ENCODE results near the gene MFAP4. TPM values are rescaled to one million over a fixed set of nuclear protein-coding genes. Genes with fewer than 3 reads are reported as not detected.

MFAP4 gene
- total RNA-seq, 1 donor: 3.6 TPM

DNA sequence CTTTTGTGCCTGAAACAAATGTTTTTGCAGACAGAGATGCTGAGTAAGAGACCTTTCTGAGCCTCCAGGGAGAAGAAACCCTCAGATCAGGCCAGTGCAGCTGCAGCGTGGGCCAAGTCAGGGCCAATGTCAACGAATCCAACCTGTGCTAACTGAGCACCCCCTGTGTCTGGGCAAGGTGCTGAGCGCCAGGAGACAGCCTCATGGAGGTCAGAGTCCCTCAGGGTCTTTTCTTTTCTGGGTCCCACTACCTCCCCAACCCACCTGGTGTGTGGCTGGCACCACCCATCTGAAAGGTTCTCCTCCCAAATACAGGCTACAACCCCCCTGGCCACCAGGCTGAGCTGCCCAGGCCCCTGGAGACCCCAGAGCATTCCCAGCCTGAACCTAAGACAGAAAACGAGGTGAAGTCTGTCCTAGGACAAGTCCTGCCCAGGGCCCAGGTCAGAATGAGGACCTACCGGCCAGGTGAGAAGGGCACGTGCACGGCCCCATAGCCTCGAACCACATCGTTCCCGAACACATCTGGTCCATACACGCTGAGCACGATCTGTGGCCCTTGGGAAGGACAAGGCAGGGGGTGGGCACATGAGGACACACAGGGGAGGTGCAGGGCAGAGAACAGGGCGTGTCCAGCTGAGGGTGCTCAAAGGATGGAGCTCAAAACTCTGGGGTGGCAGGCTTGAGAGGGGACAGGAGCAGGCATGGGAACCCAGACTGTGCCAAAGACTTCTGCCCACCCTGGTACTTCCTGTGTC, 39.5 kb downstream of the MFAP4 start:
- H3K27ac ChIP-seq (ENCODE audit: low read depth, low read length): peak overlapping the region; percentile 55
- no peaks in the 10 kb centered on the region for H3K36me3 ChIP-seq (ENCODE audit: insufficient read depth, low read length)
- DNase-seq (ENCODE audit: insufficient read length, low spot score, missing footprints): peak; percentile 79
- no peaks in the 10 kb centered on the region for H3K9me3 ChIP-seq (ENCODE audit: low read depth, low read length)
- H3K27me3 ChIP-seq (ENCODE audit: insufficient read depth, low read length): no peaks in the 10 kb centered on the region
- no peaks in the 10 kb centered on the region for H3K79me2 ChIP-seq (ENCODE audit: insufficient read depth, low read length)
- no peaks in the 10 kb centered on the region for H4K20me1 ChIP-seq (ENCODE audit: insufficient read depth, low read length)
- peak overlapping the region; percentile 17 for H3K4me2 ChIP-seq (ENCODE audit: insufficient read depth, low read length)
- H3K4me1 ChIP-seq (ENCODE audit: insufficient read depth, low read length): peaks cover 23% of the 10 kb centered on the region
- H2AFZ ChIP-seq (ENCODE audit: low read length): no peak overlapping the region
- H3K4me3 ChIP-seq (ENCODE audit: insufficient read depth, low read length): no peak overlapping the region
- TF ChIP-seq, protein P1, sequence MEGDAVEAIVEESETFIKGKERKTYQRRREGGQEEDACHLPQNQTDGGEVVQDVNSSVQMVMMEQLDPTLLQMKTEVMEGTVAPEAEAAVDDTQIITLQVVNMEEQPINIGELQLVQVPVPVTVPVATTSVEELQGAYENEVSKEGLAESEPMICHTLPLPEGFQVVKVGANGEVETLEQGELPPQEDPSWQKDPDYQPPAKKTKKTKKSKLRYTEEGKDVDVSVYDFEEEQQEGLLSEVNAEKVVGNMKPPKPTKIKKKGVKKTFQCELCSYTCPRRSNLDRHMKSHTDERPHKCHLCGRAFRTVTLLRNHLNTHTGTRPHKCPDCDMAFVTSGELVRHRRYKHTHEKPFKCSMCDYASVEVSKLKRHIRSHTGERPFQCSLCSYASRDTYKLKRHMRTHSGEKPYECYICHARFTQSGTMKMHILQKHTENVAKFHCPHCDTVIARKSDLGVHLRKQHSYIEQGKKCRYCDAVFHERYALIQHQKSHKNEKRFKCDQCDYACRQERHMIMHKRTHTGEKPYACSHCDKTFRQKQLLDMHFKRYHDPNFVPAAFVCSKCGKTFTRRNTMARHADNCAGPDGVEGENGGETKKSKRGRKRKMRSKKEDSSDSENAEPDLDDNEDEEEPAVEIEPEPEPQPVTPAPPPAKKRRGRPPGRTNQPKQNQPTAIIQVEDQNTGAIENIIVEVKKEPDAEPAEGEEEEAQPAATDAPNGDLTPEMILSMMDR (IDR thresholded peaks at IDR 0.05; ENCODE audit: extremely low read depth, low read depth, low read length): no peak

DNA sequence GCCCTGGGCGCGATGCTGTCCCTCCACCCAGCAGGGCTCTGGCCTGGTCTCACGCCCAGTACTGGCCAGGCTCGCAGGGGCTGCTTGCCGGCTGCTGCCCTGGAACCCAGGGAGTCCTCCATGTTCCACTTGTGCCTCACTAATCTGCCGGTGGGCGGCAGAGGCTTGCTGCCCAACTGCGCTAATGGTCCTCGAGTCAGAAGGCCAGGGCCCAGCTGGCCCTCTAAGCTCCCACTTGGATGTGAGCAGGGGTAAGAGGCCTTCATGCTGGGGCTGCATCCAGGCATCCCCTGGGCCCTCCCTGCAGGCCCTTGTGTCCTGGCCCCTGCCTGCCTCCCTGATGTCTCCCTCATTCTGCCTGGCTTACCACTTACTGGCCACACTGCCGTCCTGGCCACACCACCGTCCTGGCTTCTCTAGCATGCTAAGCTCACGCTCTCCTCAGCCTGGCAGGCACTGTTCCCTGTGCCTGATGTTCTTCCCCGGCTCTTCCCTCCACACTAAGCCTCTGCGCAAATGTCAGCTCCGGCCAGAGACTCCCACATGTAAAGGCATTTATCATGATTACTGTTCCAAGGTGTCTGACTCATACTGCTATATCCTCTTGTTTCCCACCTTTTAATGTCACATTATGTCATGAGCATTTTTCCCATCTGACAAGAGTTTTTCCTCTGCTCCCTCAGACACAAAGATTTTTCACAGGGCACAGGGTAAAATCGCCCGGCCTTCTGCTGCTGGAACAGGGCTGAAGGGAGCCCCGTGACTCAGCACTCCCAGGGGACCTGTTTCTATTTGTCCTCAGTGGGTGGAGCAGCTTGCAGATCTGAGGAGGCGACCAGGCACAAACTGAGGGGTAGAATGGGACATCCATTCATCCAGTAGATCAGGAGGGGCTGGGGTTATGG, 40.4 kb downstream of the MFAP4 start:
- Histone ChIP-seq H4K20me1 (ENCODE audit: insufficient read depth, low read length) (no peaks in the 10 kb centered on the region), H3K4me3 (ENCODE audit: insufficient read depth, low read length) (no peak overlapping the region), H3K9me3 (ENCODE audit: low read depth, low read length) (no peaks in the 10 kb centered on the region), H3K4me1 (ENCODE audit: insufficient read depth, low read length) (peaks cover 32% of the 10 kb centered on the region), H3K27ac (ENCODE audit: low read depth, low read length) (peak overlapping the region; percentile 55), H2AFZ (ENCODE audit: low read length) (no peak overlapping the region), H3K4me2 (ENCODE audit: insufficient read depth, low read length) (peak overlapping the region; percentile 17), H3K36me3 (ENCODE audit: insufficient read depth, low read length) (no peaks in the 10 kb centered on the region), H3K27me3 (ENCODE audit: insufficient read depth, low read length) (no peaks in the 10 kb centered on the region), H3K79me2 (ENCODE audit: insufficient read depth, low read length) (no peaks in the 10 kb centered on the region)
- peak; percentile 98 for DNase-seq (ENCODE audit: insufficient read length, low spot score, missing footprints)
- TF ChIP-seq, protein P1 (IDR thresholded peaks at IDR 0.05; ENCODE audit: extremely low read depth, low read depth, low read length): no peak

DNA sequence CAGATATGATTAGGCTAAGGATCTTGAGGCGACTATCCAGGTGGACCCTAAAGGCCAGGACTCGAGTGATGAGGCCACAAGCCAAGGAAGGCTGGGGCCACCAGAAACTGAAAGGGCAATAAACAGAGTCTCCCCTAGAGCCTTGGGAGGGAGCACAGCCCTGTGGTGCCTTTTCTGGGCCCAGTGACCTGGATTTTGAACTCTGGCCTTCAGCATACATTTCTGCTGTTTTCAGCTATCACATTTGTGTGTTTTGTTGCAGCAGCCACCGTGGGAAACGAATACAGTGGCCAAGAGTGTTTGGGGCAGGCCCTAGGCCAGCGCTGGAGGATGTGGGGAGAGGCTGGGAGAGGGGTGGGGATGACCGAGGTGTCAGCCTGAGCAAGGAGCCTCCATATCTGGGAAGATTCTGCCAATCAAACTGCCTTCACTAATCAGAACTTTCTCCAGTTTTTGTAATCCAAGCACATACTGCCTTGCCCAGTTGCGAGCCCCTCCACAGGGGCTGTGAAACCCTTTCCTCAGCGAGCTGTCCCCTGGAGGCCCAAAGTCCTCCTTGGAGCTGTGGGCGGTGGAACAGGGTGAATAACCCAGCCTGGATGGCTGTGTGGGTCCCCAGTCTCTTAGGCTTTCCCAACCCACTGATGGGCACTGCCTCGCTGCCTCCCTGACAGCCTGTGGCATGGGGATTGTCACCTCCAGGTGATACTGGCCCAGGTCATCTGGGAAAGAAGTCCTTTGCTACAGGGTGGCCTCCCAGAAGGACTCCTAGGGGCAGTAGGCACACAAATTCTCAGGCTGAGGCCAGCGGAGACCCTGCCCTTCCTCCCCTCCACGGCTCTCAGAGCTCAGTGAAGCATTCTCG, 41.3 kb downstream of the MFAP4 start:
- H3K27me3 ChIP-seq (ENCODE audit: insufficient read depth, low read length): no peaks in the 10 kb centered on the region
- no peaks in the 10 kb centered on the region for H3K36me3 ChIP-seq (ENCODE audit: insufficient read depth, low read length)
- H2AFZ ChIP-seq (ENCODE audit: low read length): no peak overlapping the region
- DNase-seq (ENCODE audit: insufficient read length, low spot score, missing footprints): peak; percentile 55
- no peak overlapping the region for H3K4me2 ChIP-seq (ENCODE audit: insufficient read depth, low read length)
- TF ChIP-seq, protein P1 (IDR thresholded peaks at IDR 0.05; ENCODE audit: extremely low read depth, low read depth, low read length): no peak
- H3K27ac ChIP-seq (ENCODE audit: low read depth, low read length): peak overlapping the region; percentile 55
- no peaks in the 10 kb centered on the region for H3K9me3 ChIP-seq (ENCODE audit: low read depth, low read length)
- H3K4me1 ChIP-seq (ENCODE audit: insufficient read depth, low read length): peaks cover 34% of the 10 kb centered on the region
- no peaks in the 10 kb centered on the region for H4K20me1 ChIP-seq (ENCODE audit: insufficient read depth, low read length)
- no peaks in the 10 kb centered on the region for H3K79me2 ChIP-seq (ENCODE audit: insufficient read depth, low read length)
- H3K4me3 ChIP-seq (ENCODE audit: insufficient read depth, low read length): no peak overlapping the region
